HepG2 (cell line): ENCODE measurements around the gene CES5A. TPM values are rescaled to one million over a fixed set of nuclear protein-coding genes. Genes with fewer than 3 reads are reported as not detected.

Experiments
- ATAC-seq: fragments of 200-7000 bp; cut with Tn5 transposase; 3 replicates; pipeline ENCODE4 v1.9.1; 2020; ENCODE audit warnings: mild to moderate bottlenecking, moderate library complexity
- BruUV-seq: library from RNA; stranded (reverse); fragments of 400-500 nt; replicated peaks from 2 replicates; lab custom pipeline; 2021; lab: Mats Ljungman, UMichigan
- CTCF ChIA-PET: fragments of 300-600 bp; formaldehyde crosslinking; extraction: SDS; loops from one replicate; lab custom pipeline; 2021; ENCODE audit warnings: low total read pairs, inconsistent platforms, low intra/inter-chr PET ratio; lab: Yijun Ruan, JAX
- POLR2A ChIA-PET: fragments of 350-600 bp; sonication (Branson Sonifier 250); formaldehyde crosslinking; loops from one replicate; lab custom pipeline; 2020; ENCODE audit warnings: antibody characterized with exemption, inconsistent platforms; lab: Yijun Ruan, JAX
- DNase-seq: peaks from one replicate; pipeline ENCODE4 v3.0.0-alpha.2; 2015; ENCODE audit warnings: low spot score
- FAIRE-seq: peaks from 3 replicates; lab custom pipeline; 2011; peaks lifted over from hg19 to GRCh38; lab: Jason Lieb, UNC
- H2AFZ ChIP-seq: one replicate; pipeline ENCODE4 v1.6.1; 2011; ENCODE audit warnings: low read length, inconsistent platforms
- H3K27ac ChIP-seq: fragments of 300-600 bp; 3 replicates; pipeline ENCODE4 v1.8.0; 2011; ENCODE audit warnings: mixed run types, mild to moderate bottlenecking, mixed read lengths, low read length, inconsistent platforms; ENCODE audit not compliant: insufficient read depth; ENCODE audit errors: extremely low read length
- H3K27me3 ChIP-seq, 2 experiments: fragments of 200-600 bp in 1 of 2; 2 replicates in 1 of 2; 3 replicates in 1 of 2; pipeline versions ENCODE4 v1.6.0 to v1.8.0; 2011; ENCODE audit warnings: low read length in 2 of 2, mild to moderate bottlenecking in 2 of 2, moderate library complexity in 2 of 2, inconsistent platforms in 1 of 2; ENCODE audit not compliant: insufficient read depth in 2 of 2, control insufficient read depth in 1 of 2
- H3K36me3 ChIP-seq, 2 experiments: fragments of 200-600 bp in 1 of 2; replicated peaks in 1 of 2; 2 replicates in 1 of 2; 3 replicates in 1 of 2; pipeline versions ENCODE4 v1.5.1 to v1.8.0; 2011; ENCODE audit warnings: low read length in 2 of 2, inconsistent platforms in 1 of 2; ENCODE audit not compliant: insufficient read depth in 2 of 2, control insufficient read depth in 1 of 2
- H3K4me1 ChIP-seq: 2 replicates; pipeline ENCODE4 v1.5.1; 2012; ENCODE audit warnings: low read length, inconsistent platforms; ENCODE audit not compliant: insufficient read depth
- H3K4me2 ChIP-seq: 2 replicates; pipeline ENCODE4 v1.6.0; 2011; ENCODE audit warnings: low read depth, low read length, inconsistent platforms
- H3K4me3 ChIP-seq, 3 experiments: fragments of 200-600 bp in 1 of 3; sonication (generic), shearing (Covaris generic) in 1 of 3; replicated peaks in 1 of 3; 2 replicates each; pipeline ENCODE4 v1.5.1; 2011 to 2016; ENCODE audit warnings: low read length in 3 of 3, inconsistent platforms in 2 of 3, low read depth in 2 of 3, mild to moderate bottlenecking in 2 of 3, control low read depth in 1 of 3, mixed read lengths in 1 of 3; ENCODE audit not compliant: insufficient read depth in 1 of 3
- H3K79me2 ChIP-seq: one replicate; pipeline ENCODE4 v1.6.1; 2011; ENCODE audit warnings: low read length, inconsistent platforms; ENCODE audit not compliant: insufficient read depth
- H3K9ac ChIP-seq: 2 replicates; pipeline ENCODE4 v1.6.0; 2011; ENCODE audit warnings: mild to moderate bottlenecking, low read depth, low read length, inconsistent platforms; ENCODE audit not compliant: insufficient read depth
- H3K9me3 ChIP-seq: 2 replicates; pipeline ENCODE4 v1.5.1; 2012; ENCODE audit warnings: mild to moderate bottlenecking, low read length
- H4K20me1 ChIP-seq: 2 replicates; pipeline ENCODE4 v1.6.0; 2011; ENCODE audit warnings: inconsistent platforms, mild to moderate bottlenecking, low read length, moderate library complexity; ENCODE audit not compliant: insufficient read depth
- BHLHE40 ChIP-seq: IDR thresholded peaks from 2 replicates; pipeline ENCODE4 v1.6.1; 2011; ENCODE audit warnings: low read length, improper control_type of control experiment
- CCDC6 ChIP-seq: sonication (generic); formaldehyde crosslinking; IDR thresholded peaks from 2 replicates; pipeline ENCODE4 v1.8.1; 2022; ENCODE audit warnings: mild to moderate bottlenecking, missing genetic modification reagents, moderate library complexity
- CHCHD3 ChIP-seq: sonication (generic); formaldehyde crosslinking; IDR thresholded peaks from 2 replicates; pipeline ENCODE4 v1.8.0; 2022; ENCODE audit warnings: mild to moderate bottlenecking, missing genetic modification reagents, moderate library complexity
- EP300 ChIP-seq, 3 experiments: sonication (generic) in 1 of 3; formaldehyde crosslinking in 1 of 3; IDR thresholded peaks; 2 replicates each; pipeline versions ENCODE4 v1.5.1 to v1.6.1; 2011 to 2020; ENCODE audit warnings: low read depth in 2 of 3, low read length in 2 of 3, borderline replicate concordance in 1 of 3, improper control_type of control experiment in 1 of 3, mild to moderate bottlenecking in 1 of 3, missing genetic modification reagents in 1 of 3, moderate library complexity in 1 of 3
- HDAC1 ChIP-seq: sonication (generic); formaldehyde crosslinking; IDR thresholded peaks from 2 replicates; pipeline ENCODE4 v1.5.1; 2020; ENCODE audit warnings: mild to moderate bottlenecking, missing genetic modification reagents
- KDM1A ChIP-seq: IDR thresholded peaks from 2 replicates; pipeline ENCODE4 v1.6.1; 2016; ENCODE audit warnings: missing compliant biosample characterization
- MAFF ChIP-seq: IDR thresholded peaks from 2 replicates; pipeline ENCODE4 v1.6.1; 2011; ENCODE audit warnings: low read depth, low read length, improper control_type of control experiment
- MED8 ChIP-seq: sonication (generic); formaldehyde crosslinking; IDR thresholded peaks from 2 replicates; pipeline ENCODE4 v1.8.1; 2023; ENCODE audit warnings: mild to moderate bottlenecking, missing genetic modification reagents; ENCODE audit not compliant: insufficient replicate concordance
- MLLT10 ChIP-seq: sonication (generic); formaldehyde crosslinking; IDR thresholded peaks from 2 replicates; pipeline ENCODE4 v1.4.0; 2020; ENCODE audit warnings: missing genetic modification reagents
- NFE2 ChIP-seq: sonication (generic); formaldehyde crosslinking; IDR thresholded peaks from 2 replicates; pipeline ENCODE4 v1.4.0; 2020; ENCODE audit warnings: missing genetic modification reagents
- NFE2L2 ChIP-seq: fragments of 150-350 bp; IDR thresholded peaks from 2 replicates; pipeline ENCODE4 v1.6.1; 2014; ENCODE audit warnings: low read length
- NR2F6 ChIP-seq, 2 experiments: IDR thresholded peaks; 2 replicates each; pipeline ENCODE4 v1.6.1; 2016; ENCODE audit warnings: antibody characterized with exemption in 1 of 2, mild to moderate bottlenecking in 1 of 2
- TGIF2 ChIP-seq: IDR thresholded peaks from 2 replicates; pipeline ENCODE4 v1.6.1; 2016; ENCODE audit warnings: control low read depth, missing compliant biosample characterization
- ZBTB38 ChIP-seq: sonication (generic); formaldehyde crosslinking; IDR thresholded peaks from 2 replicates; pipeline ENCODE4 v1.5.1; 2020; ENCODE audit warnings: mild to moderate bottlenecking, missing genetic modification reagents
- WGBS: methylation state at CpG from one replicate; pipeline ENCODE4 v1.1.6; 2017; ENCODE audit warnings: low lambda C conversion rate; 5-methylcytosine and 5-hydroxymethylcytosine counted together
- in situ Hi-C: cut with HindIII; loops from 2 replicates; pipeline ENCODE4 v1.10.0; 2017; ENCODE audit warnings: low pct_unique_long_range_greater_than_20kb; ENCODE audit not compliant: extremely low pct_ligation_motif_present
- intact Hi-C: fragments of 100-400 bp; cut with micrococcal nuclease; formaldehyde crosslinking; loops from one replicate; pipeline ENCODE4 v1.10.0; 2022; ENCODE audit not compliant: unreplicated experiment
- polyA plus RNA-seq, 8 experiments: library from polyadenylated mRNA; depleted of rRNA in 3 of 8; stranded (reverse) in 7 of 8; unstranded in 1 of 8; fragments of >200 nt; fragmentation: Illumina TruSeq in 4 of 8; extraction: Trizol in 4 of 8; gene quantifications; 2 replicates each; pipeline versions ENCODE4 v1.2.1 to v1.2.3, GENCODE V29; 2011 to 2016; ENCODE audit warnings: low read depth in 4 of 8, missing spikeins in 1 of 8, mixed read lengths in 1 of 8; ENCODE audit not compliant: insufficient read depth in 1 of 8
- total RNA-seq, 5 experiments: library from RNA; depleted of rRNA; stranded (reverse); fragments of >200 nt; fragmentation: Illumina TruSeq; extraction: Trizol; gene quantifications; 2 replicates each; pipeline ENCODE4 v1.2.3, GENCODE V29; 2016; ENCODE audit warnings: low read depth in 1 of 5
- TF ChIP-seq, protein P1 (sequence below): sonication (generic); formaldehyde crosslinking; IDR thresholded peaks from 2 replicates; pipeline ENCODE4 v1.8.0; 2022; ENCODE audit warnings: mild to moderate bottlenecking, missing genetic modification reagents, moderate library complexity
- TF ChIP-seq, protein P2 (sequence below): sonication (generic); formaldehyde crosslinking; IDR thresholded peaks from 2 replicates; pipeline ENCODE4 v1.8.0; 2022; ENCODE audit warnings: mild to moderate bottlenecking, missing genetic modification reagents; ENCODE audit not compliant: insufficient replicate concordance
- TF ChIP-seq, protein P3 (sequence below): sonication (generic); formaldehyde crosslinking; IDR thresholded peaks from 2 replicates; pipeline ENCODE4 v1.4.0; 2020; ENCODE audit warnings: missing genetic modification reagents

Gene CES5A
- total and polyA plus RNA-seq, 2 of the 13 experiments (the other 11 are each of a cell fraction or from before 2014, with no cell fraction given) = not detected

DNA sequence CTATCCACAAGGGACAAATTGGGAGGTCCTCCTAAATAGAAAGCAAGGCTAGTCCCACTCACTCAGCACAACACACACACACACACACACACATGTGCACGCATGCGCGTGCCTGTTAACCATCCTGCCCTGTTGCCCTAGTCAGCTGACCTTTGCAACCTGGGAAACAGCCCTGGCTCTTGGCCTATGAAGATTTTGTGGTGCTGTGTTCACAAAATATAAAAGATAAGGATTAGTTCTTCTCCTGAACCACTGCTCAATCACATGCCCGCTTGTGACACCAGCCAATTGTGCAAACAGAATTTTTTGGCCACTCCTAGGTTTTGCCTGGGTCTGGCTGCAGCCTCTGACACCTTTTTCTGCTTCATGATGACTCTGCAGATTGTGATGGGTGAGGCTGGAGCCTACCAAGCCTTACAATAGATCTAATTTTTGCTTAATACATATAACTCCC, 39.0 kb downstream of the CES5A start:
- H3K4me2 ChIP-seq = 0 out of 2 replicates have a peak overlapping the region, but pooled peaks have one; percentile 39
- in situ Hi-C loops = no loop called here
- ChIA-PET POLR2A (no interaction called here), CTCF (no interaction called here)
- DNase-seq (peak; percentile 50), ATAC-seq (no peak), FAIRE-seq (no peak)
- no peak overlapping the region for H2AFZ ChIP-seq
- BruUV-seq = no TSS peak
- H3K27ac ChIP-seq = peak overlapping the region; percentile 50
- 29% methylated on average over 4 of the region's 4 CpGs for WGBS
- H4K20me1 ChIP-seq = no peaks in the 10 kb centered on the region
- H3K4me1 ChIP-seq = peaks cover 47% of the 10 kb centered on the region
- H3K9ac ChIP-seq = no peak overlapping the region
- H3K27me3 ChIP-seq = no peaks in the 10 kb centered on the region; a peak in 1 of 5 replicates
- H3K9me3 ChIP-seq = no peaks in the 10 kb centered on the region
- intact Hi-C loops = loop anchor here (5.0 kb wide), 1 partner anchor 214 kb away; no protein-coding TSS in a partner anchor
- no peaks in the 10 kb centered on the region for H3K36me3 ChIP-seq
- no peak overlapping the region for H3K4me3 ChIP-seq
- H3K79me2 ChIP-seq = no peaks in the 10 kb centered on the region
- TF ChIP-seq MAFF (peak; percentile 59; the same call in 1 of the 2 replicates), TGIF2 (peak; percentile 54; the same call in 1 of the 2 replicates), CCDC6 (CRISPR knock-in tag) (no peak), HDAC1 (CRISPR knock-in tag) (no peak), NFE2L2 (peak; percentile 78), MLLT10 (CRISPR knock-in tag) (no peak), ZBTB38 (CRISPR knock-in tag) (no peak), MED8 (CRISPR knock-in tag) (no peak), BHLHE40 (0 out of 2 replicates have a peak, but pooled peaks have one; percentile 3), NR2F6 (IDR thresholded peaks at IDR 0.05) (peak; percentile 13; the same call in 1 of the 2 replicates), NR2F6 (CRISPR knock-in tag; IDR thresholded peaks at IDR 0.05) (no peak), CHCHD3 (CRISPR knock-in tag) (no peak), KDM1A (CRISPR knock-in tag) (no peak), NFE2 (CRISPR knock-in tag) (peak; percentile 61; the same call in 1 of the 2 replicates), EP300 (IDR thresholded peaks at IDR 0.05; ENCODE audit: low read depth in 2 of 2, low read length in 2 of 2) (peak in 1 of 2 experiments; percentile 47; a peak in 1 of 4 replicates), EP300 (CRISPR knock-in tag; IDR thresholded peaks at IDR 0.05; ENCODE audit: borderline replicate concordance) (peak; percentile 55; the same call in 1 of the 2 replicates)
- TF ChIP-seq, protein P1, sequence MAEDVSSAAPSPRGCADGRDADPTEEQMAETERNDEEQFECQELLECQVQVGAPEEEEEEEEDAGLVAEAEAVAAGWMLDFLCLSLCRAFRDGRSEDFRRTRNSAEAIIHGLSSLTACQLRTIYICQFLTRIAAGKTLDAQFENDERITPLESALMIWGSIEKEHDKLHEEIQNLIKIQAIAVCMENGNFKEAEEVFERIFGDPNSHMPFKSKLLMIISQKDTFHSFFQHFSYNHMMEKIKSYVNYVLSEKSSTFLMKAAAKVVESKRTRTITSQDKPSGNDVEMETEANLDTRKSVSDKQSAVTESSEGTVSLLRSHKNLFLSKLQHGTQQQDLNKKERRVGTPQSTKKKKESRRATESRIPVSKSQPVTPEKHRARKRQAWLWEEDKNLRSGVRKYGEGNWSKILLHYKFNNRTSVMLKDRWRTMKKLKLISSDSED (CRISPR knock-in tag) = no peak
- TF ChIP-seq, protein P2, sequence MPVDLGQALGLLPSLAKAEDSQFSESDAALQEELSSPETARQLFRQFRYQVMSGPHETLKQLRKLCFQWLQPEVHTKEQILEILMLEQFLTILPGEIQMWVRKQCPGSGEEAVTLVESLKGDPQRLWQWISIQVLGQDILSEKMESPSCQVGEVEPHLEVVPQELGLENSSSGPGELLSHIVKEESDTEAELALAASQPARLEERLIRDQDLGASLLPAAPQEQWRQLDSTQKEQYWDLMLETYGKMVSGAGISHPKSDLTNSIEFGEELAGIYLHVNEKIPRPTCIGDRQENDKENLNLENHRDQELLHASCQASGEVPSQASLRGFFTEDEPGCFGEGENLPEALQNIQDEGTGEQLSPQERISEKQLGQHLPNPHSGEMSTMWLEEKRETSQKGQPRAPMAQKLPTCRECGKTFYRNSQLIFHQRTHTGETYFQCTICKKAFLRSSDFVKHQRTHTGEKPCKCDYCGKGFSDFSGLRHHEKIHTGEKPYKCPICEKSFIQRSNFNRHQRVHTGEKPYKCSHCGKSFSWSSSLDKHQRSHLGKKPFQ (CRISPR knock-in tag) = no peak
- TF ChIP-seq, protein P3, sequence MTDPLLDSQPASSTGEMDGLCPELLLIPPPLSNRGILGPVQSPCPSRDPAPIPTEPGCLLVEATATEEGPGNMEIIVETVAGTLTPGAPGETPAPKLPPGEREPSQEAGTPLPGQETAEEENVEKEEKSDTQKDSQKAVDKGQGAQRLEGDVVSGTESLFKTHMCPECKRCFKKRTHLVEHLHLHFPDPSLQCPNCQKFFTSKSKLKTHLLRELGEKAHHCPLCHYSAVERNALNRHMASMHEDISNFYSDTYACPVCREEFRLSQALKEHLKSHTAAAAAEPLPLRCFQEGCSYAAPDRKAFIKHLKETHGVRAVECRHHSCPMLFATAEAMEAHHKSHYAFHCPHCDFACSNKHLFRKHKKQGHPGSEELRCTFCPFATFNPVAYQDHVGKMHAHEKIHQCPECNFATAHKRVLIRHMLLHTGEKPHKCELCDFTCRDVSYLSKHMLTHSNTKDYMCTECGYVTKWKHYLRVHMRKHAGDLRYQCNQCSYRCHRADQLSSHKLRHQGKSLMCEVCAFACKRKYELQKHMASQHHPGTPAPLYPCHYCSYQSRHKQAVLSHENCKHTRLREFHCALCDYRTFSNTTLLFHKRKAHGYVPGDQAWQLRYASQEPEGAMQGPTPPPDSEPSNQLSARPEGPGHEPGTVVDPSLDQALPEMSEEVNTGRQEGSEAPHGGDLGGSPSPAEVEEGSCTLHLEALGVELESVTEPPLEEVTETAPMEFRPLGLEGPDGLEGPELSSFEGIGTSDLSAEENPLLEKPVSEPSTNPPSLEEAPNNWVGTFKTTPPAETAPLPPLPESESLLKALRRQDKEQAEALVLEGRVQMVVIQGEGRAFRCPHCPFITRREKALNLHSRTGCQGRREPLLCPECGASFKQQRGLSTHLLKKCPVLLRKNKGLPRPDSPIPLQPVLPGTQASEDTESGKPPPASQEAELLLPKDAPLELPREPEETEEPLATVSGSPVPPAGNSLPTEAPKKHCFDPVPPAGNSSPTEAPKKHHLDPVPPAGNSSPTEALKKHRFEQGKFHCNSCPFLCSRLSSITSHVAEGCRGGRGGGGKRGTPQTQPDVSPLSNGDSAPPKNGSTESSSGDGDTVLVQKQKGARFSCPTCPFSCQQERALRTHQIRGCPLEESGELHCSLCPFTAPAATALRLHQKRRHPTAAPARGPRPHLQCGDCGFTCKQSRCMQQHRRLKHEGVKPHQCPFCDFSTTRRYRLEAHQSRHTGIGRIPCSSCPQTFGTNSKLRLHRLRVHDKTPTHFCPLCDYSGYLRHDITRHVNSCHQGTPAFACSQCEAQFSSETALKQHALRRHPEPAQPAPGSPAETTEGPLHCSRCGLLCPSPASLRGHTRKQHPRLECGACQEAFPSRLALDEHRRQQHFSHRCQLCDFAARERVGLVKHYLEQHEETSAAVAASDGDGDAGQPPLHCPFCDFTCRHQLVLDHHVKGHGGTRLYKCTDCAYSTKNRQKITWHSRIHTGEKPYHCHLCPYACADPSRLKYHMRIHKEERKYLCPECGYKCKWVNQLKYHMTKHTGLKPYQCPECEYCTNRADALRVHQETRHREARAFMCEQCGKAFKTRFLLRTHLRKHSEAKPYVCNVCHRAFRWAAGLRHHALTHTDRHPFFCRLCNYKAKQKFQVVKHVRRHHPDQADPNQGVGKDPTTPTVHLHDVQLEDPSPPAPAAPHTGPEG (CRISPR knock-in tag) = no peak
